ENCODE data around the gene FSD2.

Gene FSD2

DNA sequence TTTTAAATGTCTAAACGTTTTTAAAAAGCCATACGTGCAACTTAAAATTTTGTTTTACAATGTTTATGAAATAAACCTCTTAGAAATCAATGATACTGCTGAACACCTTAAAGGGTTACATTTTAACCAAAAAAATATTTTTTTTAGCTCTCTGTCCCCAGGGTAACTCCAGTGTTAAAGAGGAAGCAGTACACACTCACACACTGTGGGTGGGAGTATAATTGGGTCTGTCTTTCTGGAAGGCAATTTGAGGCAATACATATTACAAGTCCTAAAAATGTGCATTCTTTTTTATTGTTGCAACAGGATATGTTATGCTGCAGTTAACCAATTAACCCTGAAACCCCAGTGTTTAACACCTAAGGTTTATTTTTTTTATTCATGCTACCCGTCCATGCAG, 37.7 kb upstream of the FSD2 start:
- Histone ChIP-seq H3K4me1 (ENCODE audit: control insufficient read depth, insufficient read depth, low read length) (no peaks in the 10 kb centered on the region), H3K9me3 (replicated peaks; ENCODE audit: low read length) (no peaks in the 10 kb centered on the region), H3K4me2 (ENCODE audit: low read length) (no peak overlapping the region), H3K4me3 (ENCODE audit: low read length) (no peak overlapping the region), H3K27me3 (ENCODE audit: control insufficient read depth, insufficient read depth, low read length) (no peaks in the 10 kb centered on the region), H3K9ac (ENCODE audit: low read depth, low read length) (no peak overlapping the region), H3K36me3 (ENCODE audit: insufficient read depth, low read length) (peaks cover 3% of the 10 kb centered on the region)

DNA sequence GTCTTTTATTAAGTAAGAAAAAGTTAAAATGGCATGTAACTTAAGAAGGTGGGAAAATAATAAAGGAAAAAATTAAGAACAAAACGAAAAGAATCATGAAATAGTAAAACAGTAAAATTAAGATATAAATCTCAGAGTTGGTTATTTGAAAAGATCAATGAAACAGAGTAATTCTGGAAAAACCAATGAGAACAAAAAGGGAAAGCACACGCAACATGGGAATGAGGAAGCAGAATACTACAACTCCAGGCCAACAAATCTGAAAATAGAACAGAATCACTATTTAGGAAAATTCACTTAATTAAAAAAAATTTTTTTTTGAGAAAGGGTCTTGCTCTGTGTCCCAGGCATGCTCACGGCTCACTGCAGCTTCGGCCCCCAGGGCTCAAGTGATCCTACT, 34.3 kb upstream of the FSD2 start:
- H3K36me3 ChIP-seq (ENCODE audit: insufficient read depth, low read length) = peaks cover 37% of the 10 kb centered on the region
- H3K9me3 ChIP-seq (replicated peaks; ENCODE audit: low read length) = no peaks in the 10 kb centered on the region
- no peak overlapping the region for H3K4me2 ChIP-seq (ENCODE audit: low read length)
- H3K4me3 ChIP-seq (ENCODE audit: low read length) = no peak overlapping the region
- no peaks in the 10 kb centered on the region for H3K27me3 ChIP-seq (ENCODE audit: control insufficient read depth, insufficient read depth, low read length)
- no peak overlapping the region for H3K9ac ChIP-seq (ENCODE audit: low read depth, low read length)
- no peaks in the 10 kb centered on the region for H3K4me1 ChIP-seq (ENCODE audit: control insufficient read depth, insufficient read depth, low read length)

DNA sequence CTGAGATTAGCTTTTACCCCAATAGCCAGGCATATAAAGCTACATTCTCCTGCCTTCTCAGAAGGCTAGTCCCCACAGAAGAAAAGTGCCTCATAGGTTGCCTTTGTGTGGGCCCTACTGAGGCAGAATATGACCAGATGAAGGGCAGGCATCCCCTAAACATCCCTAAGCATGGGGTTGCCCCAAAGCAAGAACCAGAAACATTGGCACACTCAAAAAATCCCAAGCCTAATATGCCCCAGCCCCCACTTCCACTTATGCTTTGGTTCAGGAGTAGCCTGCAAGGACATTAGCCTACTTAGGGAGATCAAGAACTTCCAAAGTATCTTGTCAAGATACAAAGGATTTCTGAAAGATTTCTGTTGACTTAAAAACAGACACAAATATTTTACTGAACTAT, 33.3 kb upstream of the FSD2 start:
- Histone ChIP-seq H3K9me3 (replicated peaks; ENCODE audit: low read length) (no peaks in the 10 kb centered on the region), H3K4me1 (ENCODE audit: control insufficient read depth, insufficient read depth, low read length) (no peaks in the 10 kb centered on the region), H3K27me3 (ENCODE audit: control insufficient read depth, insufficient read depth, low read length) (no peaks in the 10 kb centered on the region), H3K4me2 (ENCODE audit: low read length) (no peak overlapping the region), H3K9ac (ENCODE audit: low read depth, low read length) (no peak overlapping the region), H3K4me3 (ENCODE audit: low read length) (no peak overlapping the region), H3K36me3 (ENCODE audit: insufficient read depth, low read length) (peaks cover 45% of the 10 kb centered on the region)

DNA sequence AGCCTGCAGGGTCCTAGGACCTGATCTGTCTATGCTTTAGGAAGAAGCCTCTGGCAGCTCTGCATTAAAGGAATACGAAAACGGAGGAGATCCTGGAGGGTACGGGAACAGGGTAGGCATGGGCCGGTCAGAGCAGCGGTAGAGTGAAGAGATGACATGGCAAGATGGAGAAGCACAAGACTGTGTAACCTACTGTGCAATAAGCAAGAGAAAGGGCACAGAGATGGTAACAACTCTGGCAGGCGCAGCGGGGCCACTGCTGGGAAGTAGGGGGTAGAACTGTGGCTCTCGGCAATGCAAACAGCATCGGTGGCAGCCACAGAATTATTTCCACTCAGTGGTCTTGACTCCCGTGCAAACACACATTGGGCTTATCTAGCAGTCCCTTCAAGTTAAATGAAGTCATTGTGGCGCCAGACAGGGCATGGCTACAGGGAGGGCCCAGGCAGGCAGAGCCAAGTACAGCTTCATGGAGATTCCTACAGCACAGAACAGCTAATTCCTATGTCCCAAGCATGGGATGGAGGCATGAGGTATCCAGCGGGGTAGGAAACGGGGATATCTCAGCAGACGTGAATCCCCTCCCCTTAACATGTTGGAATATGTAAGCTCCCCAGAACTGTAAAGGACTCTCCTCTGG, 32.3 kb upstream of the FSD2 start:
- no peak overlapping the region for H3K4me2 ChIP-seq (ENCODE audit: low read length)
- peaks cover 50% of the 10 kb centered on the region for H3K36me3 ChIP-seq (ENCODE audit: insufficient read depth, low read length)
- H3K27me3 ChIP-seq (ENCODE audit: control insufficient read depth, insufficient read depth, low read length) = no peaks in the 10 kb centered on the region
- peaks cover 4% of the 10 kb centered on the region for H3K4me1 ChIP-seq (ENCODE audit: control insufficient read depth, insufficient read depth, low read length)
- H3K4me3 ChIP-seq (ENCODE audit: low read length) = no peak overlapping the region
- no peaks in the 10 kb centered on the region for H3K9me3 ChIP-seq (replicated peaks; ENCODE audit: low read length)
- H3K9ac ChIP-seq (ENCODE audit: low read depth, low read length) = no peak overlapping the region

DNA sequence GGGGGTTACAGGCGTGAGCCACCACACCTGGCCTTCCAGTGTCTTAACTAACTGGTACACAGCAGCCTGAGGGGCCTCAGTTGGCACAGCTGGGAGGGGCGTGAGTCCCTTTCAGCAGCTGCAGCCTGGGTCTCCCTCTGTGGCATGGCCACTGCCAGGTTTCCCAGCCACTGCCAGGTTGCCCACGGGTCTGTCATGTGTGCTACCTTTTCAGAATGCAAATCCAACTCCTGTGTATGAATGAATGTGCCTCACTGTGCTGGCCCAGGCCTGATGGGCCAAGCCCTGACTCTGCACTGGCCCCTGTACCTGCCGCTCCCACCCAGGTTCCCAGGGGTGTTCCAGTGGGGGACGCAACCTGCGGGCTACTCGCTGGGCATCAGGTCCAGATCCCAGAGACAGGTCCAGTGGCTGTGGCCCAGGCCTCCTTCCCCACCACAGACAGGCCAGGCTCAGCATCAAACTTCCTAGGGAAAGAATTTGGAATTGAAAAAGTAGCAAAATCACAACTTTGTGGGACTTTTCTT, 29.6 kb upstream of the FSD2 start:
- no peak overlapping the region for H3K9ac ChIP-seq (ENCODE audit: low read depth, low read length)
- H3K4me1 ChIP-seq (ENCODE audit: control insufficient read depth, insufficient read depth, low read length) = peaks cover 23% of the 10 kb centered on the region
- H3K4me3 ChIP-seq (ENCODE audit: low read length) = no peak overlapping the region
- no peaks in the 10 kb centered on the region for H3K27me3 ChIP-seq (ENCODE audit: control insufficient read depth, insufficient read depth, low read length)
- H3K9me3 ChIP-seq (replicated peaks; ENCODE audit: low read length) = no peaks in the 10 kb centered on the region
- no peak overlapping the region for H3K4me2 ChIP-seq (ENCODE audit: low read length)
- H3K36me3 ChIP-seq (ENCODE audit: insufficient read depth, low read length) = peaks cover 68% of the 10 kb centered on the region

DNA sequence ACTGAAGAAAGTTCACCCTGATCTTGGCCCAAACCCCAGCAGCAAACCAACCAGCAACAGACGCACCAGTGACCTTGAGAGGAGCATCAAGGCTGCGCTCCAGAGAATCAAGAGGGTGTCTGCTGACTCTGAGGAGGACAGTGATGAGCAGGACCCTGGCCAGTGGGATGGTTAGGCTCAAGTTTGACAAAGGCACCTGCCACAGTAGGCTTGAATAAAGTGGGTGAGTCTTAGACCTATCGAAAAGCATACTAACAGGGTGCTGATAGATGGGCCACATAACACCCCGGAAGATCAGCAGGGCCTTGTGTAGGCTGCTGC, 27.5 kb upstream of the FSD2 start:
- peak overlapping the region; percentile 20 for H3K4me3 ChIP-seq (ENCODE audit: low read length)
- no peaks in the 10 kb centered on the region for H3K9me3 ChIP-seq (replicated peaks; ENCODE audit: low read length)
- peaks cover 80% of the 10 kb centered on the region for H3K36me3 ChIP-seq (ENCODE audit: insufficient read depth, low read length)
- peaks cover 23% of the 10 kb centered on the region for H3K4me1 ChIP-seq (ENCODE audit: control insufficient read depth, insufficient read depth, low read length)
- H3K9ac ChIP-seq (ENCODE audit: low read depth, low read length) = peak overlapping the region; percentile 29
- H3K4me2 ChIP-seq (ENCODE audit: low read length) = peak overlapping the region; percentile 63
- no peaks in the 10 kb centered on the region for H3K27me3 ChIP-seq (ENCODE audit: control insufficient read depth, insufficient read depth, low read length)

DNA sequence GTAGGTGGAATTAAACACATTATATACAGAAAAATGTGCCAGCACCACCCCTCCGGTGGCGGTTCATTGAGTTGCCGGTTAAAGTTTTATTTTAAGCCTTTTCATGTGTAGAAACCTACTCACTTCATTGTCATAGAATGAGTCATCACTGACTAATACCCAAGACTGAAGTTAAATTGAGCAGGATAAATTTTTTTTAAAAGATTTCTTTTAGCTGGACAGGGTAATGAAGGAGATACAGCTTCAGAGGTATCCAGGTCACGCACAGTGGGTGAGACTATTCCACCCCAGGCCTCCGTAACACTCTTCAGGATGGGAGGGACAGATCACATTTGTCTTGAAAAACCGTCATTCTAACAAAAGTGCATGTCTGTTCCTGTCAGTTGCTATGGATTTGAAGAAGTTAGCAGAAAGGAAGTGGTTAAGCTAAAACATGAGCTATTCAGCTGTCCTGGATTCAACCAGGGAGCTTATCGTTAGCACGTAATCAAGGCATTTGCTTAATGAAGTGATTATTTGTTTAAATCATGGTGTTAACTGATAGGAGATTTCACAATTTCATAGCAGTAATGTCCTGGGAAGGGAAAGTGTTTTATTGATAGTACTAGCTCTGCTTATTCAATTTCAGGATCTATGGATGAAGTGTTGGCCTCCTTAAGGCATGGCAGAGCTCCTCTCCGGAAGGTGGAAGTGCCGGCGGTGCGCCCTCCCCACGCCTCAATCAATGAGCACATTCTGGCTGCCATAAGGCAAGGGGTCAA, 26.9 kb upstream of the FSD2 start:
- peak overlapping the region; percentile 20 for H3K4me3 ChIP-seq (ENCODE audit: low read length)
- H3K36me3 ChIP-seq (ENCODE audit: insufficient read depth, low read length) = peaks cover 80% of the 10 kb centered on the region
- peak overlapping the region; percentile 63 for H3K4me2 ChIP-seq (ENCODE audit: low read length)
- no peaks in the 10 kb centered on the region for H3K27me3 ChIP-seq (ENCODE audit: control insufficient read depth, insufficient read depth, low read length)
- H3K9ac ChIP-seq (ENCODE audit: low read depth, low read length) = peak overlapping the region; percentile 29
- H3K9me3 ChIP-seq (replicated peaks; ENCODE audit: low read length) = no peaks in the 10 kb centered on the region
- H3K4me1 ChIP-seq (ENCODE audit: control insufficient read depth, insufficient read depth, low read length) = peaks cover 23% of the 10 kb centered on the region

DNA sequence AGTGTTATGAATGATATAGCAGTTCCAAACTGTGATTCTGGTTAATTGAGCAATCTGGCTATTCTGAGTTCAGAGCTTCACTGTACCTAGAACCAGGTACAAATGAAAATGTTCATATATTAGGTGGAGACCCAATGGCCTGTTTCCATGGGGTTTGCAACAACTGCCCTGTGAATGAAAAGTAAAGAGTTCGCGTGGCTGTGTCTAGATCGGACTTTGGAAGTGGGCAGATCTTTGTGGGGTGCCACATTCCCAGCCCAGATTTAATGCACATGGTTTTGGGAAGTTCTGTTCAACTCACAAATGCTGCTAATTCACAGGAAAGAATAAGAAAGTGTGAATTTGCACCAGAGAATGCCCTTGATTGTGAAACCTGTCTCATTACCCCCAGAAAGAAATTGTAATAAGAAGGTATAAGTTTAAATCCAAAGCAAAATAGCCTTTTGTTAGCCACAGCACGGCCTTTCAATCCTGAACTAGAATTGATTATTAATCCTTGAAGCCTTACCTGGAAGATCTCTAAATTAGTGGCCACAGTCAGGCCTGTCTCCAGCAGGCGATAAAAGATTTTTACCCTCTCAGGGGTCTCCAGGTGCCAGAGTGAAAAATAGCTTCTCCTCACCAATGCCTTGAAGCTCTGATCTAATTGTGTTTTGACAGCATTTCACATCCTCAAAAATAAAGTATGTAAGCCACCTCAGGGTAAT, 26.2 kb upstream of the FSD2 start:
- peak overlapping the region; percentile 17 for H3K9ac ChIP-seq (ENCODE audit: low read depth, low read length)
- no peaks in the 10 kb centered on the region for H3K9me3 ChIP-seq (replicated peaks; ENCODE audit: low read length)
- no peaks in the 10 kb centered on the region for H3K27me3 ChIP-seq (ENCODE audit: control insufficient read depth, insufficient read depth, low read length)
- H3K36me3 ChIP-seq (ENCODE audit: insufficient read depth, low read length) = peaks cover 80% of the 10 kb centered on the region
- no peak overlapping the region for H3K4me3 ChIP-seq (ENCODE audit: low read length)
- H3K4me1 ChIP-seq (ENCODE audit: control insufficient read depth, insufficient read depth, low read length) = peaks cover 23% of the 10 kb centered on the region
- H3K4me2 ChIP-seq (ENCODE audit: low read length) = peak overlapping the region; percentile 27

DNA sequence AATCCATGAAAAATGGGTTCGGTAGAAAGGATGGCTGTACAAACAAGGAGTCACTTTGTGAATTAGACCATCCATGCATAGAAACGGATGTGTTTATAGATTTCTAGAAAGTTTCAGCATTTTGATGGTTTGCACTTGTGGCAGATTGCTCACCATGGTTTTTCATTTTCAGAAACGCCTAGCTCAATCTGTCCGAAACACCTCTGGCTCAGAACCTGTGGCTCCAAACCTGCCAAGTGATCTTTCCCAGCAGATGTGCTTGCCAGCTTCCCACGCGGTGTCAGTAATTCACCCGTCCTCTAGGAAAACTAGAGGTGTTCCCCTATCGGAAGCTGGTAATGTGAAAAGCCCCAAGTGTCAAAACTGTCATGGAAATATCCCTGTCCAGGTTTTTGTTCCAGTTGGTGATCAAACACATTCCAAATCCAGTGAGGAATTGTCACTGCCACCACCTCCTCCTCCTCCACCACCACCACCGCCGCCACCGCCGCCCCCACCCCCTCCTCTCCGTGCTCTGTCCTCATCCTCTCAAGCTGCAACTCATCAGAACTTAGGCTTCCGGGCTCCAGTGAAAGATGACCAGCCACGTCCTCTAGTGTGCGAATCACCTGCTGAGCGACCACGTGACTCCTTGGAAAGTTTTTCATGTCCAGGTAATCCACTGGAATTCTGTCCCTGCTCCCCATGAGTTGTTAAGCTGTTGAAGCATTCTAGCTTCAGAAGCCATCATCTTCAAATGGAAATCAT, 24.7 kb upstream of the FSD2 start:
- Histone ChIP-seq H3K9me3 (replicated peaks; ENCODE audit: low read length) (no peaks in the 10 kb centered on the region), H3K4me1 (ENCODE audit: control insufficient read depth, insufficient read depth, low read length) (peaks cover 23% of the 10 kb centered on the region), H3K27me3 (ENCODE audit: control insufficient read depth, insufficient read depth, low read length) (no peaks in the 10 kb centered on the region), H3K4me2 (ENCODE audit: low read length) (no peak overlapping the region), H3K9ac (ENCODE audit: low read depth, low read length) (no peak overlapping the region), H3K4me3 (ENCODE audit: low read length) (no peak overlapping the region), H3K36me3 (ENCODE audit: insufficient read depth, low read length) (peaks cover 80% of the 10 kb centered on the region)

DNA sequence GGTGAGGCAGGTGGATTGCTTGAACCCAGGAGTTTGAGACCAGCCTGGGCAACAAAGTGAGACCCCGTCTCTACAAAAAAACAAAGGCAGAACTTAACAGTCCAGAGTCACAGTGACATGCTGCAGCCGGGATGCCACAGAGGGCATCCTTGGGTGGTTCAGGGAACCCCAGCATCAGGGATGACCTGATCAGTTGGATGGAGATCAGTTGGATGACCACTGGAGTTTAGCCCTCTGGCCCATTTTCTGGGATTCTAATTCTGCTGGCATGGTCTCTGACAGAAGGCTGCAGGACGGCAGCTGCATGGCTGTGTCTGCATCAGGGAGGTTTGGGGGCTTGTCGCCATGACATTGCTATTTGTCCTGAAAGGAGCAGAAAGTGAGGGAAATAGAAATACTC, 23.4 kb upstream of the FSD2 start:
- Histone ChIP-seq H3K4me3 (ENCODE audit: low read length) (no peak overlapping the region), H3K27me3 (ENCODE audit: control insufficient read depth, insufficient read depth, low read length) (no peaks in the 10 kb centered on the region), H3K9me3 (replicated peaks; ENCODE audit: low read length) (no peaks in the 10 kb centered on the region), H3K4me1 (ENCODE audit: control insufficient read depth, insufficient read depth, low read length) (peaks cover 23% of the 10 kb centered on the region), H3K9ac (ENCODE audit: low read depth, low read length) (no peak overlapping the region), H3K36me3 (ENCODE audit: insufficient read depth, low read length) (peaks cover 75% of the 10 kb centered on the region), H3K4me2 (ENCODE audit: low read length) (no peak overlapping the region)

DNA sequence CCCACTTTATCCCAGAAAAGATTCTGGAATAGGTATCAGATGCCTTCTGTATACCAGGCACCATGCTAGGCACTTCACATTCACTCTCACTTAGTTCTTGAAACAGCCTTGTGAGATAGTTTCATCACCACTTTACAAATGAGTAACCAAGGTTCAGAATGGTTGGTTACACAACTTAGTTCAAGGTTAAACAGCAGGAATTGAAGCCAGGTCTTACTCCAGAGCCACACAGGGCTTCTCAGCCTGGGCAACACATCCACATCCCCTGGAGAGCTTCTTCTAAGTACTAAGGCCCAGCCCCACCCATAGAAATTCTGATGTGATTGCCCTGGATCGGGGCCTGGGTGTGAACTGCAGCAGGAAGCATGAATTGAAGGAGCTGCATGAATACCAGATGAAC, 22.2 kb upstream of the FSD2 start:
- Histone ChIP-seq H3K4me1 (ENCODE audit: control insufficient read depth, insufficient read depth, low read length) (peaks cover 18% of the 10 kb centered on the region), H3K4me3 (ENCODE audit: low read length) (no peak overlapping the region), H3K27me3 (ENCODE audit: control insufficient read depth, insufficient read depth, low read length) (no peaks in the 10 kb centered on the region), H3K9ac (ENCODE audit: low read depth, low read length) (no peak overlapping the region), H3K9me3 (replicated peaks; ENCODE audit: low read length) (no peaks in the 10 kb centered on the region), H3K36me3 (ENCODE audit: insufficient read depth, low read length) (peaks cover 75% of the 10 kb centered on the region), H3K4me2 (ENCODE audit: low read length) (no peak overlapping the region)
